KOPT-K1 (cell line): ENCODE results near the gene CSTF2.

Experiments used
- H3K27ac ChIP-seq: fragments of 200-600 bp; sonication (generic); 2 replicates; pipeline ENCODE4 v1.5.1; 2016; ENCODE audit warnings: antibody characterized with exemption, mild to moderate bottlenecking, low read depth, low read length; ENCODE audit not compliant: poor library complexity, severe bottlenecking
- H3K36me3 ChIP-seq: fragments of 200-600 bp; sonication (generic); 2 replicates; pipeline ENCODE4 v1.5.1; 2017; ENCODE audit warnings: antibody characterized with exemption, mild to moderate bottlenecking, low read length, moderate library complexity; ENCODE audit not compliant: insufficient read depth
- H3K9me3 ChIP-seq: fragments of 200-600 bp; sonication (generic); 2 replicates; pipeline ENCODE4 v1.5.1; 2017; ENCODE audit warnings: antibody characterized with exemption, low read length, mild to moderate bottlenecking; ENCODE audit not compliant: insufficient read depth, poor library complexity, severe bottlenecking

CSTF2 gene

GRCh38 chrX:100850317-100850716 lies 30.1 kb downstream of the CSTF2 start:
- Histone ChIP-seq H3K9me3 (no peaks in the 10 kb centered on the region), H3K36me3 (no peaks in the 10 kb centered on the region), H3K27ac (no peak overlapping the region)

GRCh38 chrX:100852810-100853209 lies 32.6 kb downstream of the CSTF2 start:
- Histone ChIP-seq H3K27ac (no peak overlapping the region), H3K36me3 (no peaks in the 10 kb centered on the region), H3K9me3 (no peaks in the 10 kb centered on the region)

- H3K9me3 ChIP-seq, result no peaks in the 10 kb centered on the region
- no peak overlapping the region for H3K27ac ChIP-seq
- no peaks in the 10 kb centered on the region for H3K36me3 ChIP-seq
Observed at GRCh38 chrX:100863326-100863864, 43.2 kb downstream of the CSTF2 start.

GRCh38 chrX:100864657-100865391 lies 44.6 kb downstream of the CSTF2 start:
- no peaks in the 10 kb centered on the region for H3K9me3 ChIP-seq
- H3K36me3 ChIP-seq, result no peaks in the 10 kb centered on the region
- H3K27ac ChIP-seq, result no peak overlapping the region

GRCh38 chrX:100868273-100868672 lies 48.1 kb downstream of the CSTF2 start:
- no peaks in the 10 kb centered on the region for H3K9me3 ChIP-seq
- H3K27ac ChIP-seq, result no peak overlapping the region
- no peaks in the 10 kb centered on the region for H3K36me3 ChIP-seq

- no peaks in the 10 kb centered on the region for H3K9me3 ChIP-seq
- H3K36me3 ChIP-seq, result no peaks in the 10 kb centered on the region
- H3K27ac ChIP-seq, result no peak overlapping the region
Observed at GRCh38 chrX:100870527-100870926, 50.3 kb downstream of the CSTF2 start.

- Histone ChIP-seq H3K36me3 (no peaks in the 10 kb centered on the region), H3K27ac (no peak overlapping the region), H3K9me3 (no peaks in the 10 kb centered on the region)
Observed at GRCh38 chrX:100871594-100872560, 51.7 kb downstream of the CSTF2 start.

- H3K27ac ChIP-seq, result no peak within 1 kb of the TSS
- no peaks in the 10 kb centered on the region for H3K36me3 ChIP-seq
- H3K9me3 ChIP-seq, result no peaks in the 10 kb centered on the region
Observed at GRCh38 chrX:100874325-100874724, 54.1 kb downstream of the CSTF2 start, which contains the start of gene NOX1. Gene NOX1 (minus strand): TSS chrX:100874359. CDS start chrX:100874139, 220 bp downstream.

GRCh38 chrX:100880368-100880767 lies 60.2 kb downstream of the CSTF2 start:
- Histone ChIP-seq H3K27ac (no peak overlapping the region), H3K36me3 (no peaks in the 10 kb centered on the region), H3K9me3 (no peaks in the 10 kb centered on the region)

GRCh38 chrX:100883654-100884053 lies 63.5 kb downstream of the CSTF2 start:
- H3K27ac ChIP-seq, result no peak overlapping the region

More at GRCh38 chrX:100883654-100884053, 63.5 kb downstream of the CSTF2 start:
- no peaks in the 10 kb centered on the region for H3K9me3 ChIP-seq
- H3K36me3 ChIP-seq, result no peaks in the 10 kb centered on the region
